ENCODE measurements around the gene MYL6B. TPM values are rescaled to one million over a fixed set of nuclear protein-coding genes. Genes with fewer than 3 reads are reported as not detected.

MYL6B gene
- total and polyA plus RNA-seq, 8 donors = 4.9 to 98.1 (median 24.3) TPM; not detected in 1

GRCh38 chr12:56197921-56198635, 45.7 kb downstream of the MYL6B start:
- H3K27me3 ChIP-seq = no peaks in the 10 kb centered on the region
- H3K4me3 ChIP-seq = no peak overlapping the region
- no peaks in the 10 kb centered on the region for H3K9me3 ChIP-seq
- no peak for TF ChIP-seq POLR2AphosphoS5 (IDR thresholded peaks at IDR 0.05)
- no peak overlapping the region for H3K27ac ChIP-seq
- intact Hi-C loops (cut with DNase I; ENCODE audit: low total_unique reads) = no loop called here
- WGBS, 5 donors = 75 to 82% (median 81%) methylated on average over 9 of the region's 9 CpGs
- H3K4me1 ChIP-seq = peaks cover 0 to 7% (median 3%) of the 10 kb centered on the region in 4 donors
- no peak for DNase-seq
- H3K36me3 ChIP-seq = no peaks in the 10 kb centered on the region

GRCh38 chr12:56198836-56199235, 46.4 kb downstream of the MYL6B start:
- H3K36me3 ChIP-seq = peaks cover 0 to under 1% (median 0%) of the 10 kb centered on the region in 4 donors
- 65 to 91% (median 77%) methylated on average over 1 of the region's 1 CpG for WGBS, 5 donors
- TF ChIP-seq POLR2A (IDR thresholded peaks at IDR 0.05) (no peak), EP300 (IDR thresholded peaks at IDR 0.05) (no peak), POLR2AphosphoS5 (IDR thresholded peaks at IDR 0.05) (no peak)
- TF ChIP-seq, protein P1, sequence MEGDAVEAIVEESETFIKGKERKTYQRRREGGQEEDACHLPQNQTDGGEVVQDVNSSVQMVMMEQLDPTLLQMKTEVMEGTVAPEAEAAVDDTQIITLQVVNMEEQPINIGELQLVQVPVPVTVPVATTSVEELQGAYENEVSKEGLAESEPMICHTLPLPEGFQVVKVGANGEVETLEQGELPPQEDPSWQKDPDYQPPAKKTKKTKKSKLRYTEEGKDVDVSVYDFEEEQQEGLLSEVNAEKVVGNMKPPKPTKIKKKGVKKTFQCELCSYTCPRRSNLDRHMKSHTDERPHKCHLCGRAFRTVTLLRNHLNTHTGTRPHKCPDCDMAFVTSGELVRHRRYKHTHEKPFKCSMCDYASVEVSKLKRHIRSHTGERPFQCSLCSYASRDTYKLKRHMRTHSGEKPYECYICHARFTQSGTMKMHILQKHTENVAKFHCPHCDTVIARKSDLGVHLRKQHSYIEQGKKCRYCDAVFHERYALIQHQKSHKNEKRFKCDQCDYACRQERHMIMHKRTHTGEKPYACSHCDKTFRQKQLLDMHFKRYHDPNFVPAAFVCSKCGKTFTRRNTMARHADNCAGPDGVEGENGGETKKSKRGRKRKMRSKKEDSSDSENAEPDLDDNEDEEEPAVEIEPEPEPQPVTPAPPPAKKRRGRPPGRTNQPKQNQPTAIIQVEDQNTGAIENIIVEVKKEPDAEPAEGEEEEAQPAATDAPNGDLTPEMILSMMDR (IDR thresholded peaks at IDR 0.05) = no peak
- no peaks in the 10 kb centered on the region for H3K27me3 ChIP-seq
- no peak overlapping the region for H3K27ac ChIP-seq
- H3K4me3 ChIP-seq = no peak overlapping the region
- intact Hi-C loops (cut with DNase I; ENCODE audit: low total_unique reads) = no loop called here
- H3K4me1 ChIP-seq = peaks cover 0 to 7% (median 3%) of the 10 kb centered on the region in 4 donors
- no peak for DNase-seq
- H3K9me3 ChIP-seq = no peaks in the 10 kb centered on the region

DNA sequence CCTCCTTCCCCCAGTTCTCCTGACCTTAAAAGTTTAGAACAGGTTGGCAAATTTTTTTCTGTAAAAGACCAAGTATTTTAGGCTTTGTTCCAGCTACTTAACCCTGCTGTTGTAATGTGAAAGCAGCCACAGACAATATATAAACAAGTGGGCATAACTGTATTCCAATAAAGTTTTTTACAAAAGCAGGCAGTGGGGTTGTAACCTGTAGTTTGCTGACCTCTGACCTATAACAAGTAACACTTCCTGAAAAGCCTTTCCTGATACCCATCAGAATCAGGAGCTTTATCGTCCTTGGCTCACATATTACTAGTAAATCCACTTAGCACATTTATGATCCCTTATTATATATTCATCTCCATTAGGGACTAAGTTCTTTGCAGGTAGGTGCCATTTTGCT, 50.0 kb downstream of the MYL6B start:
- Histone ChIP-seq H3K27ac (peak overlapping the region in 1 of 5 donors; percentile 8), H3K4me3 (no peak overlapping the region), H3K4me1 (peaks cover 0 to 18% (median 4%) of the 10 kb centered on the region in 4 donors), H3K9me3 (no peaks in the 10 kb centered on the region), H3K36me3 (peaks cover 26 to 34% (median 32%) of the 10 kb centered on the region in 4 donors), H3K27me3 (no peaks in the 10 kb centered on the region)
- no peak for DNase-seq
- intact Hi-C loops (cut with DNase I; ENCODE audit: low total_unique reads) = no loop called here
- WGBS, 5 donors = 17 to 28% (median 21%) methylated on average over 1 of the region's 1 CpG
- TF ChIP-seq, protein P1 (IDR thresholded peaks at IDR 0.05) = no peak
- no peak for TF ChIP-seq POLR2AphosphoS5 (IDR thresholded peaks at IDR 0.05)
- TF ChIP-seq EP300 (IDR thresholded peaks at IDR 0.05) = no peak
- no peak for TF ChIP-seq POLR2A (IDR thresholded peaks at IDR 0.05)

DNA sequence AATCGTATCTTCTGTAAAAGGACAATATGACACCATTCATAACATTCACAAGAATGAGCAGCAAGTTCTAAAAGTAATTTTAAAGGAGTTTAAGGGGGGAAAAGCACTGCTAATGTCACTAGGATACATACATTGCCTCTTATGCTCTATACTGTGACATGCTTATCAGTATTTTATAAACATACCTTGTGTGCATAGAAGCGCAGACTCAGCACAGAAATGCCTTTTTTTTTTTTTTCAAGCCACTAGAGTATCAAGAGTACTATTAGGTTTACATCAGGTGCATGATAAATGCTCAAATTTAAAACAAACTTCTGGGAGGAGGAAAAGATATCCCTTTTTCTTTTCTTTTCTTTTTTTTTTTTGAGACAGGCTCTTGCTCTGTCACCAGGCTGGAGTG, 50.5 kb downstream of the MYL6B start:
- Histone ChIP-seq H3K36me3 (peaks cover 31 to 39% (median 37%) of the 10 kb centered on the region in 4 donors), H3K4me1 (peaks cover 0 to 18% (median 4%) of the 10 kb centered on the region in 4 donors), H3K27ac (peak overlapping the region in 1 of 5 donors; percentile 8), H3K27me3 (no peaks in the 10 kb centered on the region), H3K9me3 (no peaks in the 10 kb centered on the region), H3K4me3 (no peak overlapping the region)
- TF ChIP-seq POLR2AphosphoS5 (IDR thresholded peaks at IDR 0.05) = no peak
- no peak for TF ChIP-seq POLR2A (IDR thresholded peaks at IDR 0.05)
- no peak for TF ChIP-seq EP300 (IDR thresholded peaks at IDR 0.05)
- TF ChIP-seq, protein P1 (IDR thresholded peaks at IDR 0.05) = no peak
- WGBS, 5 donors = 45 to 67% (median 51%) methylated on average over 2 of the region's 2 CpGs
- intact Hi-C loops (cut with DNase I; ENCODE audit: low total_unique reads) = no loop called here
- no peak for DNase-seq

DNA sequence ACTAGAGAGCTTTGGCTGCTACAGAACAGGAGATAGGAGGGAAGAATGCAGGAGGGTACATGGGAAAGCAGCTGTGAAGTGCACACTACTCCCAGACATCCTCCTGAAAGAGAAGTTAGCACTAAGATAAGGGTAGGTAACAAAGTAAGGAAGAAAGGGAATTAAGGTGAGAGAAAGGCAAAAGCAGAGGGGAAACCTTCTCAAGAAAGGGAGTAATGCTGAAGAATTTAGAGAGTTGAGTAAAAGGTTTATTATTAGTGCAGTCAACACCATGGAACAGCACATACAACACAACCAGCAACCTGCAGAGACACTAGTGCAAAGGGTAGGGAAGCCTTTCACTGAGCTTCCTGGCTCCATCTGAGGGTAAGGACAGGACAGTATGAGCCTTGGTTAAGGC, 51.9 kb downstream of the MYL6B start:
- no peak for DNase-seq
- TF ChIP-seq, protein P1 (IDR thresholded peaks at IDR 0.05) = no peak
- TF ChIP-seq POLR2AphosphoS5 (IDR thresholded peaks at IDR 0.05) (no peak), EP300 (IDR thresholded peaks at IDR 0.05) (no peak), POLR2A (IDR thresholded peaks at IDR 0.05) (no peak)
- intact Hi-C loops (cut with DNase I; ENCODE audit: low total_unique reads) = no loop called here

More for the DNA sequence above, 51.9 kb downstream of the MYL6B start:
- Histone ChIP-seq H3K4me1 (peaks cover 0 to 18% (median 4%) of the 10 kb centered on the region in 4 donors), H3K36me3 (peaks cover 41 to 54% (median 51%) of the 10 kb centered on the region in 4 donors), H3K27me3 (no peaks in the 10 kb centered on the region), H3K27ac (peak overlapping the region in 1 of 5 donors; percentile 24), H3K9me3 (no peaks in the 10 kb centered on the region), H3K4me3 (no peak overlapping the region)
